HCT116 (cell line): Measurements from ENCODE around the gene PLA2G5.

Experiments used
- CTCF ChIP-seq, 3 experiments: fragments of 200-600 bp in 1 of 3; sonication (generic) in 1 of 3; IDR thresholded peaks in 2 of 3; conservative IDR thresholded peaks in 1 of 3; 2 replicates each; pipeline ENCODE4 v1.5.1; 2012 to 2017; ENCODE audit warnings: low read depth in 2 of 3, low read length in 2 of 3, antibody characterized with exemption in 1 of 3, borderline replicate concordance in 1 of 3, control low read depth in 1 of 3, mild to moderate bottlenecking in 1 of 3, mixed read lengths in 1 of 3, mixed run types in 1 of 3, moderate library complexity in 1 of 3; ENCODE audit not compliant: insufficient read depth in 1 of 3
- EGR1 ChIP-seq: IDR thresholded peaks from 2 replicates; pipeline ENCODE4 v1.6.1; 2012; ENCODE audit warnings: low read depth
- ELF1 ChIP-seq: IDR thresholded peaks from 2 replicates; pipeline ENCODE4 v1.6.1; 2012; ENCODE audit warnings: low read depth, borderline replicate concordance
- POLR2A ChIP-seq: IDR thresholded peaks from 2 replicates; pipeline ENCODE4 v1.7.0; 2011; ENCODE audit warnings: borderline replicate concordance; ENCODE audit not compliant: insufficient read depth, insufficient read length; ENCODE audit errors: extremely low read depth
- YY1 ChIP-seq: IDR thresholded peaks from 2 replicates; pipeline ENCODE4 v1.6.1; 2011; ENCODE audit warnings: low read length, low read depth, moderate library complexity, mild to moderate bottlenecking; ENCODE audit not compliant: insufficient replicate concordance; ENCODE audit errors: extremely low read depth
- ZFX ChIP-seq: fragments of 450-650 bp; IDR thresholded peaks from 2 replicates; pipeline ENCODE4 v1.6.1; 2017

- TF ChIP-seq ELF1 (no peak), POLR2A (no peak), YY1 (no peak), CTCF (IDR thresholded peaks at IDR 0.05 in 2 of 3, conservative IDR thresholded peaks at IDR 0.05 in 1 of 3; ENCODE audit: borderline replicate concordance in 1 of 3, insufficient read depth in 1 of 3, low read depth in 2 of 3, low read length in 2 of 3) (no peak), ZFX (no peak), EGR1 (no peak)
Measured at GRCh38 chr1:20141466-20141865, 71.5 kb downstream of the PLA2G5 start.
